Keratinocyte (primary cell): ENCODE results near the gene SERF2. TPM values are rescaled to one million over a fixed set of nuclear protein-coding genes. Genes with fewer than 3 reads are reported as not detected.

Experiments used
- DNase-seq: peaks from one replicate; pipeline ENCODE4 v3.0.0-alpha.2; 2011; ENCODE audit warnings: low read depth, missing footprints, low spot score
- FAIRE-seq: peaks from 2 replicates; lab custom pipeline; 2011; peaks lifted over from hg19 to GRCh38; lab: Jason Lieb, UNC
- H2AFZ ChIP-seq: 2 replicates; pipeline ENCODE4 v1.6.0; 2012; ENCODE audit warnings: low read length, control low read depth, inconsistent platforms; ENCODE audit not compliant: control insufficient read depth
- H3K27ac ChIP-seq: 2 replicates; pipeline ENCODE4 v1.5.1; 2011; ENCODE audit warnings: low read length; ENCODE audit not compliant: control insufficient read depth, insufficient read depth
- H3K27me3 ChIP-seq: 3 replicates; pipeline ENCODE4 v1.6.0; 2011; ENCODE audit warnings: low read length; ENCODE audit not compliant: control insufficient read depth, insufficient read depth; ENCODE audit errors: extremely low read depth
- H3K36me3 ChIP-seq, 2 experiments: 2 replicates in 1 of 2; 3 replicates in 1 of 2; pipeline ENCODE4 v1.5.1; 2011; ENCODE audit warnings: low read length in 2 of 2, mild to moderate bottlenecking in 1 of 2; ENCODE audit not compliant: control insufficient read depth in 2 of 2, insufficient read depth in 2 of 2; ENCODE audit errors: extremely low read depth in 1 of 2
- H3K4me1 ChIP-seq: 3 replicates; pipeline ENCODE4 v1.5.1; 2011; ENCODE audit warnings: low read length; ENCODE audit not compliant: control insufficient read depth, insufficient read depth; ENCODE audit errors: extremely low read depth
- H3K4me2 ChIP-seq: 3 replicates; pipeline ENCODE4 v1.6.0; 2011; ENCODE audit warnings: low read depth, low read length; ENCODE audit not compliant: control insufficient read depth, insufficient read depth; ENCODE audit errors: extremely low read depth
- H3K4me3 ChIP-seq, 3 experiments: fragments of 200-600 bp in 1 of 3; sonication (generic) in 1 of 3; 2 replicates in 2 of 3; 3 replicates in 1 of 3; pipeline ENCODE4 v1.5.1; 2011 to 2016; ENCODE audit warnings: low read length in 3 of 3, mild to moderate bottlenecking in 3 of 3, control low read depth in 2 of 3, inconsistent platforms in 1 of 3, low read depth in 1 of 3, mixed read lengths in 1 of 3, mixed run types in 1 of 3, moderate library complexity in 1 of 3; ENCODE audit not compliant: control insufficient read depth in 2 of 3, insufficient read depth in 2 of 3; ENCODE audit errors: extremely low read depth in 1 of 3
- H3K79me2 ChIP-seq: 2 replicates; pipeline ENCODE4 v1.6.0; 2012; ENCODE audit warnings: low read length; ENCODE audit not compliant: control insufficient read depth, insufficient read depth
- H3K9ac ChIP-seq: 3 replicates; pipeline ENCODE4 v1.6.0; 2011; ENCODE audit warnings: low read length; ENCODE audit not compliant: control insufficient read depth, insufficient read depth; ENCODE audit errors: extremely low read depth
- H3K9me1 ChIP-seq: 3 replicates; pipeline ENCODE4 v1.6.0; 2011; ENCODE audit warnings: low read length; ENCODE audit not compliant: control insufficient read depth, insufficient read depth; ENCODE audit errors: extremely low read depth
- H3K9me3 ChIP-seq: 2 replicates; pipeline ENCODE4 v1.5.1; 2012; ENCODE audit warnings: low read depth, low read length; ENCODE audit not compliant: control insufficient read depth
- H4K20me1 ChIP-seq: 3 replicates; pipeline ENCODE4 v1.6.0; 2011; ENCODE audit warnings: low read length; ENCODE audit not compliant: control insufficient read depth, insufficient read depth; ENCODE audit errors: extremely low read depth
- CTCF ChIP-seq, 3 experiments: IDR thresholded peaks in 1 of 3; conservative IDR thresholded peaks in 1 of 3; optimal IDR thresholded peaks in 1 of 3; 2 replicates in 2 of 3; 3 replicates in 1 of 3; pipeline versions ENCODE3 to v1.5.1; 2011; ENCODE audit warnings: low read length in 3 of 3, mild to moderate bottlenecking in 3 of 3, moderate library complexity in 2 of 3, control low read depth in 1 of 3, inconsistent platforms in 1 of 3; ENCODE audit not compliant: insufficient read depth in 2 of 3; ENCODE audit errors: extremely low read depth in 1 of 3
- EZH2 ChIP-seq: IDR thresholded peaks from one replicate; pipeline ENCODE4 v1.6.1; 2012; ENCODE audit warnings: inconsistent platforms, mild to moderate bottlenecking, low read length, moderate library complexity
- dilution Hi-C: fragments of 300-500 bp; cut with MboI; formaldehyde crosslinking; loops from one replicate; pipeline ENCODE4 v1.7.0; 2020; ENCODE audit warnings: low sequenced_read_pairs; ENCODE audit not compliant: extremely low pct_ligation_motif_present
- polyA plus RNA-seq, 5 experiments: library from polyadenylated mRNA; depleted of rRNA in 3 of 5; stranded (reverse) in 3 of 5; stranded (forward) in 1 of 5; unstranded in 1 of 5; fragments of >200 nt; gene quantifications; 1 replicate in 1 of 5; 2 replicates in 3 of 5; 3 replicates in 1 of 5; pipeline versions ENCODE4 v1.2.1 to v1.2.3, GENCODE V29; 2011 to 2012; ENCODE audit warnings: missing spikeins in 2 of 5, low read depth in 1 of 5, low replicate concordance in 1 of 5

Gene SERF2
- polyA plus RNA-seq, 1 donor (not counting 4 experiments of a cell fraction or from before 2014, with no cell fraction given), result 534 TPM

- Histone ChIP-seq H3K9me3 (no peaks in the 10 kb centered on the region), H3K9ac (no peak overlapping the region), H3K4me2 (no peak overlapping the region), H3K9me1 (no peaks in the 10 kb centered on the region), H3K27ac (no peak overlapping the region), H3K27me3 (no peaks in the 10 kb centered on the region), H3K36me3 (peaks cover 24 to 37% of the 10 kb centered on the region in 2 experiments), H4K20me1 (no peaks in the 10 kb centered on the region), H3K4me3 (no peak overlapping the region), H3K4me1 (peaks cover 17% of the 10 kb centered on the region), H2AFZ (no peak overlapping the region), H3K79me2 (peaks cover 33% of the 10 kb centered on the region)
- FAIRE-seq, result no peak
- dilution Hi-C loops, result no loop called here
- no peak for TF ChIP-seq EZH2
- no peak for TF ChIP-seq CTCF (optimal IDR thresholded peaks at IDR 0.05 in 1 of 3, IDR thresholded peaks at IDR 0.05 in 1 of 3, conservative IDR thresholded peaks at IDR 0.05 in 1 of 3; ENCODE audit: extremely low read depth in 1 of 3, insufficient read depth in 2 of 3, low read length in 3 of 3)
- no peak for DNase-seq
Observed at GRCh38 chr15:43795197-43795596, 3.1 kb downstream of the SERF2 start.

- H3K9me1 ChIP-seq, result no peaks in the 10 kb centered on the region
- dilution Hi-C loops, result no loop called here
- TF ChIP-seq CTCF (optimal IDR thresholded peaks at IDR 0.05 in 1 of 3, IDR thresholded peaks at IDR 0.05 in 1 of 3, conservative IDR thresholded peaks at IDR 0.05 in 1 of 3; ENCODE audit: extremely low read depth in 1 of 3, insufficient read depth in 2 of 3, low read length in 3 of 3), result no peak
- TF ChIP-seq EZH2, result no peak
- H3K9ac ChIP-seq, result no peak overlapping the region
- H3K4me2 ChIP-seq, result no peak overlapping the region
- no peaks in the 10 kb centered on the region for H4K20me1 ChIP-seq
- no peak overlapping the region for H3K27ac ChIP-seq
- H3K79me2 ChIP-seq, result peaks cover 39% of the 10 kb centered on the region
- DNase-seq (no peak), FAIRE-seq (no peak)
- H3K4me1 ChIP-seq, result peaks cover 17% of the 10 kb centered on the region
- H3K9me3 ChIP-seq, result no peaks in the 10 kb centered on the region
- H3K4me3 ChIP-seq, result no peak overlapping the region
- no peaks in the 10 kb centered on the region for H3K27me3 ChIP-seq
- H3K36me3 ChIP-seq, result peaks cover 24 to 37% of the 10 kb centered on the region in 2 experiments
- H2AFZ ChIP-seq, result no peak overlapping the region
Observed at GRCh38 chr15:43795997-43796396, 3.9 kb downstream of the SERF2 start.
